Urothelium cell line (cell line): ENCODE measurements around the gene TEKTIP1.

ENCODE experiments used
- DNase-seq: peaks from one replicate; pipeline ENCODE4 v3.0.0; 2011; ENCODE audit warnings: low spot score, mixed read lengths
- FAIRE-seq: peaks from 2 replicates; lab custom pipeline; 2011; peaks lifted over from hg19 to GRCh38; lab: Jason Lieb, UNC

Gene TEKTIP1

DNA sequence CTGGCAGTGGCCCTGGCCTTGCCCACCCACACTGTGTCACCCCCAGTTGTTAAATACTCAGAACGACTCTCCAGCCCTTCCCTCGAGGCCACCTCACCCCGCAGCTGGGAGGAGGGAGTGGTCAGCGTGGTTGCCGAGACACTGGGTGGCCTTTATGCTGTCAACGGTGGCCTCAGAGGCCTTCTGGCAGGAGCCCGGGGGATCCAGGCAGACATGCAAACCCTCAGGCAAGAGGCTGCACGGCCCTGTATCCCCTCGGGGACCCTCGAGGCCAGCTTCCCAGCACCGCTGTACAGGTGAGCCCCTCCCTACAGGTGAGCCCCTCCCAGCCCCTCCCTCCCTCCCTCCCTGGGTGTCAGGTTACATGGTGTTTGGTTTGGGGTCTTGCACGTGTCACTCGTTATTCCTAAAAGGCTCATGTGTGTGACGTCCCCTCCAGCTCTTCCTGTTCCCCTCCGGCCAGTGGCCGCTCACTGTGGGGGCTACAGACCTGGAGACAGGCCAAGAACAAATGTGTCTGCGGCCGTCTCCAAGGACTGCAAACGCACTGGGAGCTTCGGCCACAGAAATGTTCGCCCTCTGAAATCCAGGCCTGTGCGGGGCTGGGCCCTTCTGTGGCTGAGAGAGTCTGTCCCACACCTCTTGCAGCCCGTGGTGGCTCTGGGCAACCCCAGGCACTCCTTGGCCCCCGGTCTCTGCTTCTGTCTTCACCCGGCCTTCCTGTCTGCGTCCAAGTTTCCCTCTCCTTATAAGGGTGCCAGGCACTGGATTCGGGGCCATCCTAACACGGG, at the start of gene TEKTIP1:
TSS of gene TEKTIP1 (plus strand) at position 210 of the 791 bp plus-strand sequence. CDS start at position 214, 4 bp downstream.
- no peak for DNase-seq
- no peak for FAIRE-seq

DNA sequence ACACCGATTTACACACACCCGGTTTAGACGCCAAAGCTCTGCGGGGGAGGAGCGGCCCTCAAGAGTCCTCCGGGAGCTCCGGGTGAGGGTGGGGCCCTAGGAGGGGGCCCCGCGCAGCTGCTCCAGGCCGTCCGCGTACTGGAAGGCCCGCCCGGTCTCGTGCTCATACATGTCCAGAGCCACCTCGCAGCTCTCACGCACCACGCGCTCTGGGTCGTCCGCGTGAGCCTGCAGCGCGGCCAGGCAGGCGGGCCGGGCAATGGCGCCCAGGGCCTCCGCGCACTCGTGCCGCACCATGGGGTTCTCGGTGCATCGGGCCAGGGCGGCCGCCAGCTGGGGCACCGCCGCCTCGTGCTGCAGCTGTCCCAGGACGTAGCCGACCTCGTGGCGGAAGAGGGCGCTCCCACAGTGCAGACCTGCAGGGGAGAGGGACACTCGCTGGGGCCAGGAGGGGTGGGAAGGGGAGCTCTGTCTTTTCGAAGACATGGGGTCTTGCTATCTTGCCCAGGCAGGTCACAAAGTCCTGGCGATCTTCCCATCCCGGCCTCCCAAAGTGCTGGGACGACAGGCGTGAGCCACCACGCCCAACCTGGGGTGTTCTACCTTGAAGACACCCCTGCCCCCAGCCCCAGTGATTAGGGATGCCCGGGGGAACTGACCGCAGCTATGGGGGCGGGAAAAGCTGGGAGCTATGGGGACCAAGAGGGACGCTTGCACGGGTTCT, 47.4 kb upstream of the TEKTIP1 start:
- DNase-seq (no peak), FAIRE-seq (no peak)

DNA sequence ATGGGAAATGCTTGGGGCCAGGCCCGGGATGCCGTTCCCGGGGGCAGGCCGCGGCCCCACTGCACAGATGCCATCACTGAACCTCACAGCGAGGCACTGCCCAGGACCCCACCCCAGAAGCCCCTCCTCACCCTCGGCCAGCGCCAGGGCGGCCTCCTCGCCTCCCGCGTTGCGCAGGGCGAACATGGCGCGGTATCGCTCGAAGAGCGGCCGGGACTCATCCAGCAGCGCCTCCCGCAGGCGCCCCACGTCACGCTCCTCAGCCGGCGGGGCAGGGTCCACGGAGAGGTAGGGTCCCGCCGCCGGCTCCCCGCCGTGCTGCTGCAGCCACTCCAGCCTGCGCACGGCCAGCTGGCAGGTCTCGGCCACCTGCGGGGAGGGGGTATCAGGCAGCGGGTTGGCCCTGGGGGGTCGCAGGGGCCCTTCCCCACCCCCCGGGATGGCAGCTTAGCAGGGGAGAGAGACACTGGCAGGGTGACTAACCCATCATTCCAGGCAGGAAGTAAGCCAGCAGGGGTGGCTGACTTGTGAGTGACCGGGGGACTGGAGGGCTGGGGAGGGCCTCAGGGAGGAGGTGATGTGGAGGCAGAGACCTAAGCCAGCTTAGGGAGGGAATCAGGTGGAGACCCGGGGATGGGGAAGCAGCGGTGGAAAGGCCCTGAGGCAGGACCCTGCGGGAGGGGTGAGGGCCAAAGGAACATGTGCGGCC, 46.7 kb upstream of the TEKTIP1 start:
- FAIRE-seq (no peak), DNase-seq (no peak)

DNA sequence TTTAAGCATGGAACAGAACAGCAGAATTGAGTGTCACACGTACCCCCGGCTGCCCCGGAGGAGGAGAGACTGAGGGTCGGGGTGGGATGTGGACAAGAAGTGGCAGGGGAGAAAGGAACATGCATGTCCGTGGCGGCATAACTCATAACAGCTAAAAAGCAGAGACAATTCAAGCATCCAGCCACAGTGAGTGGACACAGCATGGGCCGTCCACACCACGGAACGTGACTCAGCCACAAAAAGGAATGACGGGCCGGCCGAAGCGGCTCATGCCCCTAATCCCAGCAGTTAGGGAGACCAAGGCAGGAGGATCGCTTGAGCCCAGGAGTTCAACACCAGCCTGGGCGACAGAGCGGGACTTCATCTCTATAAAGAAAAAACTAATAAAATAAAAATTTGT, 46.1 kb upstream of the TEKTIP1 start:
- no peak for FAIRE-seq
- DNase-seq: no peak

DNA sequence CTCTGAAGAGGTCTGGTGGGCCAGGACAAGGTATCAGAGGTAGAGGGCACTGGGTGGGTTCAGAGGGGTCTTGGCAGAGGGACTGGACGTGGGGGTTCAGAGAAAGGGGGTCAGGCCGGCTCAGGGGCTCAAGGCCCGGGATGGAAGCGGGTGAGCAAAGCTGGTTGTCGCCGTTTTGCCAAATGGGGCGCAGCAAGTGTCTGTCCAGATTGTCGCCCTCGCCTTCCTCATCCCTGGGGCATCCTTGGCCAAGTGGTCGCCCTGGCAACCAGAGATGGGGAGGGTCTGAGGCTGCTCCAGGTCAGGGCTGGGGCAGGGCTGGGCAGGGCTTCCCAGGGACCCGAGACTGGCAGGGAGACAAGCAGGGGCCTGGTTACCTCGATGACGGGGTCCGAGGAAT, 45.3 kb upstream of the TEKTIP1 start:
- DNase-seq: no peak
- FAIRE-seq: no peak

DNA sequence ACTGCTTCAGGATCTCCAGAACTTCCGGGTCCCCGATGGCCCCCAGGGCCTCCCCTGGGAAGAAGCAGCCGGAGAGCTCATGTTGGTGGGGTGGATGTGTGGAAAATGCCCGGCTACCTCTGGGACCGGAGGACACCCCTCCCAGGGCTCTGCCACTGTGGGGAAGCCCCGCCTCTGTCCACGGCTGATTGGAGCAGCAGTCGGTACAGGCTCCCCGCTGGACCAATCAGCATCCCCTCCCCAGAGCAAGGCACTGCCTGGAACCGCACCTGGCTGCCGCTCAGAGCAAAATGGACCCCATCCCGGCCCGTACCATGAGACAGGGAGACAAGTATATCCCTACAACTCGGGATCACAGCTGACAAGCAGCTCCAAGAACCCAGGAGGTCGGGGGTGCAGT, 44.9 kb upstream of the TEKTIP1 start:
- DNase-seq: no peak

DNA sequence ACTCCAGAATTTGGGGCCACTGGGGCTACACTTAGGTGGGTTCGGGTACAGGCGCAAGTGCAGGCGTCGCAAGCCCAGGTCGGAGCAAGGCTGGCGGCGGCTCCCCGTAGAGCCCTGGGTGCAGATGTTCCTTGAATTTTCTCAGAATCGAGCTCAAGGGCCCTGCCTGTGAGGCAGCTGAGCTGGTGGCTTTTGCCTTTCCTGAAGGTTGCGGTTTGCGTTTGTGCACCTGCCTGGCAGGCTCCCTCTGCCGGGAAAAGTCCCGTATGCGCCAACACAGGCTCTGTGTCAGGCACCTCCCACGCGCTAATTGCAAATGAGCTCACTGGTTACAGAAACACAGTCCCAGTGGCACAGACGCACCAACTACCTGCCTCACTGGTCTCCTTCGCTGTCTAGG, 44.4 kb upstream of the TEKTIP1 start:
- DNase-seq: no peak
- FAIRE-seq: no peak

More for the DNA sequence above, 44.9 kb upstream of the TEKTIP1 start:
- FAIRE-seq: no peak

DNA sequence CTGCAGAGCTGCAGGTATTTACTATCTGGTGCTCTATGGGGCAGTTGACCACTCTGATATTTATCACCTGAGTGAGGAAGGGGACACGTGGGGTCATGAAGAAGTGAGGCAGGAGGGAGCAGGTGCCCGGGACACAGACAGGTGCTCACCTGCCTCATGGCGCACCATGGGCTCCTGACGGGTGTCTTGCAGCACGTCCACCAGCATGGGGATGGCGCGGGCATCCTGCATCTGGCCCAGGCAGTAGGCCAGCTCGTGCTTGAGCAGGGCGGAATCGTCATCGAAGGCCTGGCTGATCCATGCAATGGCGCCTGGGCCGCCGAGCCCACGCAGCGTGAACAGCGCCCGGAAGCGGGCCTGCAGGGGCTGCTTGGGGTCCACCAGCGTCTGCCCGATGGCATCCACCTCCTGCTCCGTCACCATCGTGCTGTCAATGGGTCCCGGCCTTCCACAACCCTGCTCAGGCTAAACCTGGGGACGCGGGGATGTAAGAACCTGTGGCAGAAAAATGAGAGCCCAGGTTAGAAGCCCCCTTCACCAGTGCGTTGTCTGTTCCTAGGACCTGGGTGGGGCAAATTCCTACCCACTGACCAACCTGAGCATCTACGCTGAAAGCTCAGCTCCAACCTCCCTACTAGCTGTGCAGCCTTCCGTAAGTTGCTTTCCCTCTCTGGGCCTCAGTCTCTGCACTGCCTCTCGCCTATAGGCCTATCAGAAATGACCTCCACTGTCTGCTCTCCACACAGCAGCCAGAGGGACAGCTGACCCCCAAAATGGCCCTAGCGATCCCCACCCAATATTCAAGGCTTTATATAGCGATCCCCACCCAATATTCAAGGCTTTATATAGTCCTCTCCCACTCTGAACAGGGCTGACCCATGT, 42.3 kb upstream of the TEKTIP1 start:
- DNase-seq (no peak), FAIRE-seq (no peak)

DNA sequence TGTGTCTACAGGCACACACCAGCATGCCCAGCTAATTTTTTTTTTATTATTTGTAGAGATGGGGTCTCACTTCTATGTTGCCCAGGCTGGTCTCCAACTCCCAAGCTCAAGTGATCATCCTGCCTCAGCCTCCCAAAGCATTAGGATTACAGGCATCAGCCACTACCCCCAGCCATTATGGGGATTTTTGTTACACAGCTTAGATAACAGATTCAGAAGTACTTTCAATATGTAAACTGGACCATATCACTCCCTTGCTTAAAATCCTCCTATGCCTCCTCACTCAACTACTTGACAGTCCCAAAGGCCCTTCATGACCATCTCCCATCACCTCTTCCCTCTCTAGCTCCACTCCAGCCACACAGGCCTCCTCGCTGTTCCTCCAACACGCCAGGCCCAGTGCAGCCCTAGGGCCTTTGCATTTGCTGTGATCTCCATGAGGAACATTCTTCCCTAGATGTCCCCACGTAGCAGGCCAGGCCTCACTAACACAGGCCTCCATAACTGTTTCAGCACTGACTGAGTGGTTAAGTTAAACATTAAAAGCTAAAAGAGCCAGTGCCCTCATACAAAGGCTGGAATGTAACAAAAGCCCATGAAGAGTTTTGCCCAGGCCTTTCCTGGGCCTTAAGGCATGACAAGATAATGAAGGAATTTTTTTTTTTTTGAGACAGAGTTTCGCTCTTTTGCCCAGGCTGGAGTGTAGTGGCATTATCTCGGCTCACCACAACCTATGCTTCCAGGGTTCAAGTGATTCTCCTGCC, 41.0 kb upstream of the TEKTIP1 start:
- FAIRE-seq (no peak), DNase-seq (no peak)

DNA sequence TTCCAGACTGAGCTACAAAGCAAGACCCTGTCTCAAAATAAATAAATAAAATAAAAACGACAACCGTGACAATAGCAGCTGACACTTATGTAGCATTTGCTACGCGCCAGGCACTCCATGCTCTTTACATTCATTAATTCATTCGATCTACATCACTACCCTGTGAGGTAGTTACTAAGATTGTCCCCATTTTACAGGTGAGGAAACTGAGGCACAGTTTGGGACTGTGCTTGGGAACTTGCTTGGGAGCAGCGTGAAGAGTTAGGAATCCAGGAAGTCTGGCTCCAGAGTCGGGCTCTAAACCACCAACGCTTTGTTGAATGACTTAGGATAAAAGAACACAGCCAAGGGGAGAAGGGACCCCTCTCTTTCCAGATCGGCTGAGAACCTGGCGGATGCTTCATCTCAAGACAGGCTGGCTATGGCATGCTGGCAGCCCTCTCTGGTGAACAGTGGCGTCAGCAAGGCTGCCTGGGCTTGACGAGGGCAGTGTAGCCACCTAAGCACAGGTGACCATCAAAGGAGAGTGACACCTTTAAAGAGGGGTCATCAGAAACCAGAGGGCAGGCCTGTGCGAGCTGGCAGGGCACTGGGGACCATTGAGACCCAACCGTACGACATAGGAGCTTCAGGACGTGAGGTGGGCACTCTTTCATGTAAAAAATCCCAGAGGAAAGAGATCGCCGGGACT, 39.1 kb upstream of the TEKTIP1 start:
- DNase-seq: no peak
- no peak for FAIRE-seq

DNA sequence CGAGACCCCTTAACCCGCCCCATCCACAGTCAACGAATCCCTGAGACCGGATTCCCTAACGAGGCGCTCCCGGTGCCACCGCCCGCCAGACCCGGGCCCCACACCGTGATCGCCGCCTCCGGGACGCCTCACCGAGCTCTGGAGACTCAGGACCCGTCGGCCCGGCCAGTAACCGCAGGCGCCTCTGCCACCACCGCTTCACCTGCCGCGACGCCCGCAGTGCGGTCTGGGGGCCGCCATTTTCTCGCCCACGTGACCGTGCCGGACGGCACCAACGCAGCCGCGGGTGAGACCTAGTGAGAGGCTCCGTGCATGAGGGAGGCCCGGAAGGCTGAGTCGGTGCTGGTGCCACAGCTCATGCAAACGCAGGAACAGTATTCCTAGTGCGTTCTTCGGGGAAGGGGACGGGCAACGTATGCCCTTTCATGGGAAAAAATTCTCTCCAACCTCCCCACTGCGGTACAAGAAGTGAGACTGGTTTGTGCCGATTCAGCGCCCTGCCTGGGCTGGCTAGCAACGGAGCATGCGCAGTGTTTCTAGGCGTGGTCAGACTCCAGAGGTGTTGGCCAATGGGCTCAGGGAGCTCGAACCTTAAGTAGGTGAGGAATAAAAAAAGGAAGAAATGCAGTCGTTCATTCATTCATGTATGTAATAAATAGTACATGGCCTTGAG, 38.4 kb upstream of the TEKTIP1 start, which contains the start of gene DOHH:
TSS of gene DOHH (minus strand) at position 246 of the 673 bp plus-strand sequence. CDS start 3,860 bp downstream, outside the sequence.
- DNase-seq: peak; percentile 93
- peak; percentile 95 for FAIRE-seq

DNA sequence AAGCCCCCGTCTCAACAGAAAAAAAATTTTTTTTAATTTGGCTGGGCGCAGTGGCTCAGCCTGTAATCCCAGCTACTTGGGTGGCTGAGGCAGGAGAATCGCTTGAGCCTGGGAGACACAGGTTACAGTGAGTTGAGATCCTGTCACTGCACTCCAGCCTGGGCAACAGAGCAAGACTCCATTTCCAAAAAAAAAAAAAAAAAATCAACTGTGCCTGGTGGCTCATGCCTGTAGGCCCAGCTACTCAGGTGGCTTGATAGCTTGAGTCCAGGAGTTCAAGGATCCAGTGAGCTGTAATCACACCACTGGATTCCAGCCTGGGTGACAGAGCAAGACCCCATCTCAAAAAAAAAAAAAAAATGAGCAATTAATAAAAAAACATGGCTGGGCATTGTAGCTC, 37.2 kb upstream of the TEKTIP1 start:
- DNase-seq (no peak), FAIRE-seq (no peak)

DNA sequence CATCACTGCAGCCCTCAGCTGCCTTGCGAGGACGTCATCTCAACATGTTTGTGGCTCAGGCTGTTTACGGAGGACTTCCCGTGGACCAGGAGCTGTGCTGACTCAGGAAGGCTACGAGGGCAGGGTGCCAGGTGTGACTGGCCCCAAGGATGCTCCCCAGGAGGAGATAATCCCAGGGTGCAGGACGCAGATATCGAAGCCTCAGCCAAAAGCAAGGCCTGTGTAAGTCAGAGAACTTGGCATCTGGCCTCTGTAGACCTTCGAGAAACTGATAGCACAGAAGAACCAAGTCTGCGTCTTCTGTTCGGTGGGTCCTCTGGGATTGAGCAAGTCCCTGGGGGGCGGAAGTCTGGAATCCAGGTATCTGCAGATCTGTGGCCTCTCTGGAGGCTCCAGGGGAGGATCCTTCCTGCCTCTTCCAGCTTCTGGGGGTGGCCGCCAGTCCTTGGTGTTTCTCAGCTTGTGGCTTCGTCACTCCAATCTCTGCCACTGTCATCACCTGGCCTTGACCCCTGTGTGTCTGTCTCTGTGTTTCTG, 35.9 kb upstream of the TEKTIP1 start:
- DNase-seq (no peak), FAIRE-seq (no peak)

DNA sequence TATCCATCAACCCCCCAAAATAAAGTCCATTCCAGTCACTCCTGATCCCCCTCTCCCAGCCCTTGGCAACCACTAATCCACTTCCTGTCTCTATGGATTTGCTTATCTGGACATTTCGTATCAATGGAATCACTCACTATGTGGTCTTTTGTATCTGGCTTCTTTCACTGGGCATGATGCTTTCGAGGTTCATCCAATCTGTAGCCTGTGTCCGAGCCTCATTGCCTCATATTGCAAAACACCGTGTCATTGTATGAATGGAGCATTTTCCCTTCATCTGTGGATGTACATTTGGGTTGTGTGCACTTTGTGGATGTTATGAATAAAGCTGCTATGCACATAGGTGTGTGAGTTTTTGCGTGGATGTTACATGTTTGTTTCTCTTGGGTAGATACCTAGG, 34.2 kb upstream of the TEKTIP1 start:
- no peak for DNase-seq
- no peak for FAIRE-seq

DNA sequence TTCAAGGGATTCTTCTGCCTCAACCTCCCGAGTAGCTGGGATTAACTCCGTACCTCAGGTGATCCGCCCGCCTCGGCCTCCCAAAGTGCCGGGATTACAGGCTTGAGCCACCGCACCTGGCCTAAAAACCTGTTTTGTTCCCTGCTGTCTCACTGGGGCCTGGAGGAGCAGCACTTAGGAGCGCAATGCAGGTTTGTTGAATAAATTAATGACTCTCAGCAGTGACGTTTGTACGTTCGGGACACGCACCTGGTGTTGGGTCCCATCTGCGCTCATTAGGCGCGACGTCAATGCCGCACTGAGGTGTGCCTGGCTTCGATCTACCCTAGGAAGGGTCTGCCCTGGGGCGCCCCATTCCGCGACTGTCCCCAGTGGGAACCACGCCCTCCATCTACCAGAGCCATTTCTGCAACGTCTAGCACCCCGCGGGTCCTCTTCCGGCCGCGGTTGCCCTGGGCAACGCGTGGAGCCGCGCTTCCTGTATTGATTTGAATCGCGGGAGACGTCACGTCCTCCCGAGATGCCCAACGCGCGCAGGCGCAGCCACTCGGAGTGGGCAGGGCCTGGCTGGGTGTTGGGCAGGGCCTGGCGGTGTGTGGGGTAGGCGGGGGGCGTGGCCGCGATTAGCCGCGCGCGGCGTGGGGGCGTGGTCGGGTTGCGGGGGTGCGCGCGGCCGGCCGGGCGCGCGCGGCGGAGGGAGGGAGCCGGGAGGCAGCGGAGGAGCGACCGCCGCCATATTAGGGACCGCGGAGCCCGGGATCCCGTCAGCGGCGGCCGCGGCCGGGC, 33.2 kb upstream of the TEKTIP1 start, which contains the start of gene FZR1:
TSS of gene FZR1 (plus strand) at position 714 of the 786 bp plus-strand sequence. CDS start 16,679 bp downstream, outside the sequence.
- FAIRE-seq (peak; percentile 46), DNase-seq (peak; percentile 97)

DNA sequence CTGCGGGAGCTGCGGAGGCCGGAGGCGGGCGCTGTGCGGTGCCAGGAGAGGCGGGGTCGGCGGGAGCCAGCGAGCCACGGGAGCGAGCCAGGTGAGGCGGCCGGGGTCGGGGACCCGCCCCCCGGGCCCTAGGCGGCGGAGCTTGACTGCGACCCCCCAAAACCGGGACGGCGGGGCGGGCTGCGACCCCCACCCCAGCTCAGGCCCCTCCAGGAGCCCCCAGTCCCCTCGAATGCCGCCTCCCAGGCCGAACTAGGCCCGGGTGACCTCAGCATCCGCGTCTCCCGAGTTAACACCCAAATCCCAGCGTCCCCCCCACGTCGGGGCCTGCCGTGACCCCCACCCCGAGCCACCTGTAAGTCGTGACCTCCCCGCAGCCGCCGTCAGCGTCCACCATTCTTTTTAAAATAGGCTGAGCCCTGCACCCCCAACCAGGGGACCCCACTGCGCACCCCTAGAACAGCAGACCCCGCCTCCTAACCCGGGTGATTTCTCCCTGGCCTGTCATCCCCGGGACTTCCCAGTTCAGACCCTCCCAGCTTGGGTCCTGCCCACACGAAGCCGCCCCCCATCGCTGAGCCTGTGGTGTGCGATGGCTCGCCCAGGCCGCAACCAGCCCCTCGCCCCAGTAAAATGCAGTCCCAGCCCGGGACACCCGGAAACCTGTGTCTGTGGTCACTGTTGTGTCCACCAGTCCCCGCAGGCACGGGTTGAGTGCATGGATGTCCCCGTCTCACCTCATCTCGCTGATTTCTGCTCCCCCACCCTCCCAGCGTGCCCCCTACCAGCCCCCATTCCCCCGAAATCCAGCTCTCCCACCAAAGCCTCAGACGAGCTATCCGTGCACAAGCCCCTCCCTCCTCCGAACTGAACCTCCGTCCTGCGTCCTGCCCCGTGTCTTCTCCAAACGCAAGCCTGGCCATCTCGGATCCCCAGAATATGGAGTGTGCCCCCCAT, 32.3 kb upstream of the TEKTIP1 start:
- no peak for FAIRE-seq
- DNase-seq: no peak
